Natural killer cell (primary cell): ENCODE results near the gene OR4C6. TPM values are rescaled to one million over a fixed set of nuclear protein-coding genes. Genes with fewer than 3 reads are reported as not detected.

Source experiments
- ATAC-seq, 3 donors: fragments of 150-1000 bp in 2 of 3; fragments of 200-7000 bp in 1 of 3; cut with Tn5 transposase; 1 replicate in 1 of 3; 2 replicates in 2 of 3; pipeline ENCODE4 v1.10.0; 2021; ENCODE audit warnings: mild to moderate bottlenecking in 2 of 3, moderate library complexity in 2 of 3
- DNase-seq, 2 donors: peaks; one replicate each; pipeline versions ENCODE4 v3.0.0 to v3.0.0-alpha.2; 2013 to 2021; ENCODE audit warnings: mixed read lengths in 1 of 2
- H3K27ac ChIP-seq: one replicate; pipeline ENCODE4 v1.5.1; 2013; ENCODE audit warnings: mild to moderate bottlenecking, low read length
- H3K27me3 ChIP-seq: one replicate; pipeline ENCODE4 v1.6.1; 2013; ENCODE audit warnings: low read length; ENCODE audit not compliant: control insufficient read depth, insufficient read depth
- H3K36me3 ChIP-seq: one replicate; pipeline ENCODE4 v1.6.1; 2013; ENCODE audit warnings: low read length; ENCODE audit not compliant: control insufficient read depth, insufficient read depth
- H3K4me1 ChIP-seq: one replicate; pipeline ENCODE4 v1.6.1; 2013; ENCODE audit warnings: low read length; ENCODE audit not compliant: control insufficient read depth, insufficient read depth
- H3K4me3 ChIP-seq: one replicate; pipeline ENCODE4 v1.5.1; 2013; ENCODE audit warnings: low read length
- H3K9me3 ChIP-seq: one replicate; pipeline ENCODE4 v1.6.1; 2013; ENCODE audit warnings: low read length; ENCODE audit not compliant: control insufficient read depth, insufficient read depth
- H3K27ac Mint-ChIP-seq, 2 donors: one replicate each; pipeline ENCODE4 v1.8.0; 2022; ENCODE audit warnings: mild to moderate bottlenecking in 2 of 2, mixed read lengths in 2 of 2, moderate library complexity in 1 of 2
- H3K27me3 Mint-ChIP-seq, 2 donors: one replicate each; pipeline ENCODE4 v1.8.0; 2022; ENCODE audit warnings: low read depth in 2 of 2, mixed read lengths in 2 of 2
- H3K36me3 Mint-ChIP-seq: one replicate; pipeline ENCODE4 v1.8.0; 2022; ENCODE audit warnings: mixed read lengths
- H3K4me1 Mint-ChIP-seq, 2 donors: one replicate each; pipeline ENCODE4 v1.8.0; 2022; ENCODE audit warnings: mixed read lengths in 2 of 2
- H3K4me3 Mint-ChIP-seq: one replicate; pipeline ENCODE4 v1.8.0; 2022; ENCODE audit warnings: mild to moderate bottlenecking, moderate library complexity, mixed read lengths
- H3K9me3 Mint-ChIP-seq, 2 donors: one replicate each; pipeline ENCODE4 v1.8.0; 2022; ENCODE audit warnings: mixed read lengths in 2 of 2
- WGBS: methylation state at CpG from one replicate; pipeline ENCODE4 v1.1.7; 2013; ENCODE audit warnings: missing lambda C conversion rate; ENCODE audit not compliant: insufficient coverage; 5-methylcytosine and 5-hydroxymethylcytosine counted together
- intact Hi-C: fragments of 100-400 bp; cut with micrococcal nuclease; formaldehyde crosslinking; loops from one replicate; pipeline ENCODE4 v1.14.2; 2022
- total RNA-seq, 4 donors: library from RNA; stranded (reverse); fragments of 120-200 nt in 1 of 4; gene quantifications; one replicate each; pipeline versions ENCODE4 v1.2.3 to v1.2.4, GENCODE V29; 2013 to 2022
- TF ChIP-seq, protein P1 (sequence below): fragments of 200-600 bp; IDR thresholded peaks from one replicate; pipeline ENCODE4 v1.8.0; 2022; ENCODE audit warnings: antibody characterized with exemption

OR4C6 gene
- total RNA-seq, 3 donors from 2014 or later (not counting 1 experiment from before 2014, with no cell fraction given) = not detected

DNA sequence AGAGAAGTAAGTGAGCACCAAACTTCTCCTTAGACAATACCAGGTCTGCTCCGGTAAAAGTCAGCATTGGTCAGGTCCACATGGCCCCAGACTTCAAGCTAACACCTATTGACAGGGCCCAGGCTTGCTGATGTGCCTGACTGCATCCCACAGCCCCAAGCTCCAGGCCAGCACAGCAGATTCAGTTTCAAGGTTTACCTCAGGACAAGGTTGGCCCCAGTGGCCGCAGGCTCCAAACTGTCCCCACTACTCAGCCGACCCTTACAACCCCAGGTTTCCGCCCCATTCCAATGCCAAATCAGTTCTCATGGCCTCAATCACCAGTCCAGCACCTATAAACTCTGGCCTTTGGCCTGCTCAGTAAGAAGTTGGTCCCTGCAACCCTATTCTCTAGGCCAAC lies 39.4 kb downstream of the OR4C6 start:
- peaks cover 14 to 19% of the 10 kb centered on the region in 2 donors for H3K9me3 Mint-ChIP-seq
- 83% methylated on average over 4 of the region's 4 CpGs for WGBS
- Histone ChIP-seq H3K36me3 (no peaks in the 10 kb centered on the region), H3K27ac (no peak overlapping the region), H3K9me3 (peaks cover 9% of the 10 kb centered on the region), H3K27me3 (no peaks in the 10 kb centered on the region), H3K4me1 (no peaks in the 10 kb centered on the region), H3K4me3 (no peak overlapping the region)
- intact Hi-C loops = no loop called here
- DNase-seq = no peak
- H3K36me3 Mint-ChIP-seq = peaks cover 17% of the 10 kb centered on the region
- no peak overlapping the region for H3K4me3 Mint-ChIP-seq
- H3K4me1 Mint-ChIP-seq = no peaks in the 10 kb centered on the region
- H3K27ac Mint-ChIP-seq = no peak overlapping the region
- ATAC-seq = no peak
- TF ChIP-seq, protein P1, sequence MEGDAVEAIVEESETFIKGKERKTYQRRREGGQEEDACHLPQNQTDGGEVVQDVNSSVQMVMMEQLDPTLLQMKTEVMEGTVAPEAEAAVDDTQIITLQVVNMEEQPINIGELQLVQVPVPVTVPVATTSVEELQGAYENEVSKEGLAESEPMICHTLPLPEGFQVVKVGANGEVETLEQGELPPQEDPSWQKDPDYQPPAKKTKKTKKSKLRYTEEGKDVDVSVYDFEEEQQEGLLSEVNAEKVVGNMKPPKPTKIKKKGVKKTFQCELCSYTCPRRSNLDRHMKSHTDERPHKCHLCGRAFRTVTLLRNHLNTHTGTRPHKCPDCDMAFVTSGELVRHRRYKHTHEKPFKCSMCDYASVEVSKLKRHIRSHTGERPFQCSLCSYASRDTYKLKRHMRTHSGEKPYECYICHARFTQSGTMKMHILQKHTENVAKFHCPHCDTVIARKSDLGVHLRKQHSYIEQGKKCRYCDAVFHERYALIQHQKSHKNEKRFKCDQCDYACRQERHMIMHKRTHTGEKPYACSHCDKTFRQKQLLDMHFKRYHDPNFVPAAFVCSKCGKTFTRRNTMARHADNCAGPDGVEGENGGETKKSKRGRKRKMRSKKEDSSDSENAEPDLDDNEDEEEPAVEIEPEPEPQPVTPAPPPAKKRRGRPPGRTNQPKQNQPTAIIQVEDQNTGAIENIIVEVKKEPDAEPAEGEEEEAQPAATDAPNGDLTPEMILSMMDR = no peak
- H3K27me3 Mint-ChIP-seq = no peaks in the 10 kb centered on the region

DNA sequence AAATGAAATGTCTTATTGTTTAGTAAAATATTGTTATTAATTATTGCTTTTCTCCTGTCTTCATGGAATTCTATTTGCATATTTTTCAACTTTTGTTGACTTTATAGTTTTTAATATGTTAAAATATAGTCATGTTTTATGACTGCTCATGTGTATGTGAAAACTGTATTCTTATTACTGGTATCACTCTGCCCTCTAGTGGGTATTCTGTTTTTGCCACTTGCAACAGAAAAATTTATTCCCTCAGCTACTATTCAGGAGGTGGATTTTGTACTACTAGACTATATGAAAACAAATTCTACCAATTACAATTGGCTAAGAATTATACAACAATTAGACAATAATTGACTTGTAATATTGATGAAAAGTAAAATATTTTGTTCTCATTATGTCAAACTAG lies 45.0 kb downstream of the OR4C6 start:
- Histone ChIP-seq H3K4me3 (no peak overlapping the region), H3K27me3 (no peaks in the 10 kb centered on the region), H3K27ac (no peak overlapping the region), H3K9me3 (peaks cover 5% of the 10 kb centered on the region), H3K4me1 (no peaks in the 10 kb centered on the region), H3K36me3 (no peaks in the 10 kb centered on the region)
- ATAC-seq (no peak), DNase-seq (no peak)
- no peak overlapping the region for H3K27ac Mint-ChIP-seq
- TF ChIP-seq, protein P1 = no peak
- intact Hi-C loops = no loop called here
- H3K9me3 Mint-ChIP-seq = peaks cover 10 to 24% of the 10 kb centered on the region in 2 donors
- no peaks in the 10 kb centered on the region for H3K27me3 Mint-ChIP-seq
- H3K4me1 Mint-ChIP-seq = no peaks in the 10 kb centered on the region
- peaks cover 7% of the 10 kb centered on the region for H3K36me3 Mint-ChIP-seq
- H3K4me3 Mint-ChIP-seq = no peak overlapping the region

DNA sequence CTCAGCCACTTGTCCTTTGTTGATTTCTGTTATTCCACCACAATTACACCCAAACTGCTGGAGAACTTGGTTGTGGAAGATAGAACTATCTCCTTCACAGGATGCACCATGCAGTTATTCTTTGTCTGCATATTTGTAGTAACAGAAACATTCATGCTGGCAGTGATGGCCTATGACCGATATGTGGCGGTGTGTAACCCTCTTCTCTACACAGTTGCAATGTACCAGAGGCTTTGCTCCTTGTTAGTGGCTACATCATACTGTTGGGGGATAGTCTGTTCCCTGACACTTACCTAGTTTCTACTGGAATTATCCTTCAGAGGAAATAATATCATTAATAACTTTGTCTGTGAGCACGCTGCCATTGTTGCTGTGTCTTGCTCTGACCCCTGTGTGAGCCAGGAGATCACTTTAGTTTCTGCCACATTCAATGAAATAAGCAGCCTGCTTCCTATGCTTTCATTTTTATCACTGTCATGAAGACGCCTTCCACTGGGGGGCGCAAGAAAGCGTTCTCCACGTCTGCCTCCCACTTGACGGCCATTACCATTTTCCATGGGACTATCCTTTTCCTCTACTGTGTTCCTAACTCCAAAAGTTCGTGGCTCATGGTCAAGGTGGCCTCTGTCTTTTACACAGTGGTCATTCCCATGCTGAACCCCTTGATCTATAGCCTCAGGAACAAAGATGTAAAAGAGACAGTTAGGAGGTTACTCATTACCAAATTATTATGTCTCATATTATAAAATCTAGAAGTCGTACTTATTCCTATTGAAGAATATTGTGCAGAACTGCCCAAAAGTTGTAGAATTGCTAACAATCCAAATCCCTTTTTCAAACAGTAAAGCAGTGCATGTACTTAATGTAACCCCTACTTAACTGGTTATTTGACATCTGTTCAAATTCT lies 53.2 kb downstream of the OR4C6 start:
- DNase-seq (no peak), ATAC-seq (no peak)
- Mint-ChIP-seq H3K9me3 (peaks cover 8 to 10% of the 10 kb centered on the region in 2 donors), H3K27me3 (no peaks in the 10 kb centered on the region), H3K36me3 (no peaks in the 10 kb centered on the region), H3K27ac (no peak overlapping the region), H3K4me3 (no peak overlapping the region), H3K4me1 (no peaks in the 10 kb centered on the region)
- Histone ChIP-seq H3K4me3 (no peak overlapping the region), H3K4me1 (no peaks in the 10 kb centered on the region), H3K27ac (no peak overlapping the region), H3K27me3 (no peaks in the 10 kb centered on the region), H3K36me3 (no peaks in the 10 kb centered on the region), H3K9me3 (peaks cover 6% of the 10 kb centered on the region)
- TF ChIP-seq, protein P1 = no peak
- 34% methylated on average over 9 of the region's 10 CpGs for WGBS
- intact Hi-C loops = no loop called here

Other genes with a start within 250 kb of the OR4C6 start
- gene OR4C15, start 107.7 kb upstream of the OR4C6 start, total RNA-seq = not detected
- gene OR4C16, start 90.1 kb upstream of the OR4C6 start, total RNA-seq = not detected
- not detected for gene OR4C11, start 54.6 kb upstream of the OR4C6 start, total RNA-seq
- gene OR4P4, start 27.1 kb upstream of the OR4C6 start, total RNA-seq = not detected
- gene OR4S2, start 13.9 kb upstream of the OR4C6 start, total RNA-seq = not detected
- not detected for gene OR5D13, start 111.2 kb downstream of the OR4C6 start, total RNA-seq
- not detected for gene OR5D14, start 133.4 kb downstream of the OR4C6 start, total RNA-seq
- not detected for gene OR5L1, start 149.2 kb downstream of the OR4C6 start, total RNA-seq
- gene OR5D18, start 157.4 kb downstream of the OR4C6 start, total RNA-seq = not detected
- gene OR5L2, start 165.0 kb downstream of the OR4C6 start, total RNA-seq = not detected
- gene OR5D16, start 176.6 kb downstream of the OR4C6 start, total RNA-seq = not detected
- gene TRIM51, start 221.1 kb downstream of the OR4C6 start, total RNA-seq = 1 to 10 TPM in 1 of 3 donors, under 1 TPM in 1, not detected in 1; 0.25 to 8.5 TPM